ENCODE data around the gene PROCA1. TPM values are rescaled to one million over a fixed set of nuclear protein-coding genes. Genes with fewer than 3 reads are reported as not detected.

Gene PROCA1
- total RNA-seq, 1 experiment from 2014 or later: 4.4 TPM

DNA sequence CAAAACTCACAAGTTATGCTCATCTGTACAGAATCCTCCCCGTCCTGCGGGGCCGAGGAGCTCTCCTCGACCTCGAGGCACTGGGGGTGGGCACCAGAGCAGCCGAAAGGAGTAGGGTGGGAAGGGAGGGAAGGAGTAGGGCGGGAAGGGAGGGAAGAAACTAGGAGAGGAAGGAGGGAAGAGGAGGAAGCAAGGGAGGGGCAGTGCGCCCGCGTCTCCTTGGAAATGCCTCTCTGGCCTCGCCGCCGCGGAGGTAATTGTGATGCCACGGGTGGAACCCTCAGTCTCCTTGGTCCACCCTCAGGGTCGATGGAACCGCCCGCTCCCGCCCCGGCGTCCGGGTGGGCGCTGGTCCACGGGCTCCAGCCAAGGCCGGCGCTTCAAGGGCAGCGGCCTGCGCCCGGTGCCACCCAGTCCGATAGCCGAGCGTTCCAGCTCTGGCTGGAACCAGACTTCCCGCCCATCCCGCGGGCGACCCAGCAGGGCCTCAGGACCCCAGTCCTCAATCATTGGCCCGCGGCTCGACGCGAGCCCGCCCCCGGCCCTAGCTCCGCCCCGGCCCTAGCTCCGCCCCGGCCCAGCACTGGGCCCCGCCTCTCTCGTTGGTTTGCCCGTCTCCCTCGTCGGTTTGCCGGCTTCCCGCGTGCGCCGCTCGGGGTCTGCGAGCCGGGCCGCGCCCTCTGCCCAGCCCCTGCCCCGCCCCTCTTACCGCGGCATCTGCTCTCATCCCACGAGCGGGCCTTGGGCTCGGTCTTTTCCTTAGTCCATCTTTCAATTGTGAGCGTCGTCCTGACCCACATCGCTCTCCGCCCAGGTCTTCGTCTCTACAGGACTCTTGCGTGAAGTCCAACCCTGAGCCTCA, 596 bp downstream of the PROCA1 start:
- Histone ChIP-seq H3K27me3 (replicated peaks; ENCODE audit: control insufficient read depth, insufficient read depth, low read length) (no peaks in the 10 kb centered on the region), H3K36me3 (ENCODE audit: control insufficient read depth, insufficient read depth, low read length) (no peaks in the 10 kb centered on the region), H3K4me3 (ENCODE audit: low read depth, low read length) (peak overlapping the region; percentile 64), H3K4me1 (peaks cover 11% of the 10 kb centered on the region), H3K9me3 (no peaks in the 10 kb centered on the region)
- H3K4me3 Mint-ChIP-seq (ENCODE audit: unreplicated experiment): peak overlapping the region; percentile 82
- ChIA-PET POLR2A (interaction anchor here (0.5 to 2.7 kb wide), 21 partner anchors 9 to 1576 kb away, joined by 3 to 213 read pairs (median 6); partner anchors contain the start of genes NEK8, PHF12, RPL23A and SDF2), CTCF (interaction anchor here (0.6 to 2.4 kb wide), 14 partner anchors 8 to 728 kb away, joined by 3 to 33 read pairs (median 6); partner anchors contain the start of genes NEK8, RPL23A and TLCD1)
- H3K9me3 Mint-ChIP-seq (ENCODE audit: unreplicated experiment): no peaks in the 10 kb centered on the region
- DNase-seq: peak; percentile 95 to 98
- peaks cover 6% of the 10 kb centered on the region for H3K4me1 Mint-ChIP-seq (ENCODE audit: low read depth, unreplicated experiment)
- intact Hi-C loops (cut with micrococcal nuclease; ENCODE audit: unreplicated experiment): loop anchor here (1.0 kb wide), 2 partner anchors 8 to 13 kb away; partner anchors contain the start of gene RPL23A
- no TSS peak for BruUV-seq (replicated peaks)
- no peaks in the 10 kb centered on the region for H3K27me3 Mint-ChIP-seq (ENCODE audit: insufficient read depth, unreplicated experiment)
- peaks cover 35% of the 10 kb centered on the region for H3K36me3 Mint-ChIP-seq (ENCODE audit: insufficient read depth, unreplicated experiment)
- H3K27ac Mint-ChIP-seq (ENCODE audit: unreplicated experiment): peak overlapping the region; percentile 87
- TF ChIP-seq CTCF (IDR thresholded peaks at IDR 0.05; ENCODE audit: insufficient read depth in 1 of 2, low read depth in 1 of 2, low read length in 1 of 2, severe bottlenecking in 1 of 2, unreplicated experiment in 1 of 2): no peak

DNA sequence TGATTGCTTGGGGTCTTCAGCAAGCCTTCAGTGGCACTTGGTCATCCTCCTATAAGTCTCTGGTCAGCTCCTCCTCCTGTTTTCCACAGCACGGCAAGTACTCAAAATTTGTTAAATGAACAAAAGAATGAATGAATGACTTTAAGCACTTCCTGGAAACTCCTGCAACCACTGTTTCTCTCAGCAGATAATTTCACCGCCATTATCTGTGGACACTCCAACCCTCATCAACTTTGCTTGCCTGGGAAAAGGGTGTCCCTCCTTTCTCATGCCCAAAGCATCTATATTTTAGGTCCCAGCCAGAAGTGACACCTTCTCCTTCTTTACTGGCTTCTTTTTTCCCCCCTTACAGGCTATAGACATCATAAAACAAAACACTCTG, 4.4 kb downstream of the PROCA1 start:
- Mint-ChIP-seq H3K27me3 (ENCODE audit: insufficient read depth, unreplicated experiment) (no peaks in the 10 kb centered on the region), H3K4me1 (ENCODE audit: low read depth, unreplicated experiment) (peaks cover 1% of the 10 kb centered on the region), H3K4me3 (ENCODE audit: unreplicated experiment) (no peak overlapping the region), H3K27ac (ENCODE audit: unreplicated experiment) (no peak overlapping the region), H3K36me3 (ENCODE audit: insufficient read depth, unreplicated experiment) (peaks cover 63% of the 10 kb centered on the region), H3K9me3 (ENCODE audit: unreplicated experiment) (no peaks in the 10 kb centered on the region)
- Histone ChIP-seq H3K4me3 (ENCODE audit: low read depth, low read length) (no peak overlapping the region), H3K27me3 (replicated peaks; ENCODE audit: control insufficient read depth, insufficient read depth, low read length) (no peaks in the 10 kb centered on the region), H3K36me3 (ENCODE audit: control insufficient read depth, insufficient read depth, low read length) (no peaks in the 10 kb centered on the region), H3K4me1 (peaks cover 11% of the 10 kb centered on the region), H3K9me3 (no peaks in the 10 kb centered on the region)
- no TSS peak for BruUV-seq (replicated peaks)
- DNase-seq: no peak
- intact Hi-C loops (cut with micrococcal nuclease; ENCODE audit: unreplicated experiment): no loop called here
- no peak for TF ChIP-seq CTCF (IDR thresholded peaks at IDR 0.05; ENCODE audit: insufficient read depth in 1 of 2, low read depth in 1 of 2, low read length in 1 of 2, severe bottlenecking in 1 of 2, unreplicated experiment in 1 of 2)
- POLR2A ChIA-PET: interaction anchor here (1.1 kb wide), 1 partner anchor 12 kb away, joined by 5 read pairs; the partner anchor contains the start of gene RPL23A
- CTCF ChIA-PET: no interaction called here

- DNase-seq: peak in 1 of 2 experiments; percentile 35
- ChIA-PET POLR2A (interaction anchor here (1.1 kb wide), 1 partner anchor 13 kb away, joined by 5 read pairs; the partner anchor contains the start of gene RPL23A), CTCF (no interaction called here)
- Mint-ChIP-seq H3K27ac (ENCODE audit: unreplicated experiment) (no peak overlapping the region), H3K4me3 (ENCODE audit: unreplicated experiment) (no peak overlapping the region), H3K4me1 (ENCODE audit: low read depth, unreplicated experiment) (no peaks in the 10 kb centered on the region), H3K27me3 (ENCODE audit: insufficient read depth, unreplicated experiment) (no peaks in the 10 kb centered on the region), H3K9me3 (ENCODE audit: unreplicated experiment) (no peaks in the 10 kb centered on the region), H3K36me3 (ENCODE audit: insufficient read depth, unreplicated experiment) (peaks cover 67% of the 10 kb centered on the region)
- Histone ChIP-seq H3K36me3 (ENCODE audit: control insufficient read depth, insufficient read depth, low read length) (peaks cover 2% of the 10 kb centered on the region; the same call in 1 of the 2 replicates), H3K9me3 (no peaks in the 10 kb centered on the region), H3K4me3 (ENCODE audit: low read depth, low read length) (no peak overlapping the region), H3K4me1 (peaks cover 10% of the 10 kb centered on the region), H3K27me3 (replicated peaks; ENCODE audit: control insufficient read depth, insufficient read depth, low read length) (no peaks in the 10 kb centered on the region)
- no peak for TF ChIP-seq CTCF (IDR thresholded peaks at IDR 0.05; ENCODE audit: insufficient read depth in 1 of 2, low read depth in 1 of 2, low read length in 1 of 2, severe bottlenecking in 1 of 2, unreplicated experiment in 1 of 2)
- no TSS peak for BruUV-seq (replicated peaks)
- intact Hi-C loops (cut with micrococcal nuclease; ENCODE audit: unreplicated experiment): no loop called here
Observed at GRCh38 chr17:28706471-28707338, 5.0 kb downstream of the PROCA1 start.

Data from Caco-2 (cell line).